Thyroid gland (tissue), 4 donors: ENCODE data around the gene ZNF608. TPM values are rescaled to one million over a fixed set of nuclear protein-coding genes. Genes with fewer than 3 reads are reported as not detected.

Experiments
- DNase-seq, 2 donors: peaks; one replicate each; pipeline ENCODE4 v3.0.0-alpha.2; 2019
- H3K27ac ChIP-seq, 3 donors: fragments of 200-600 bp; sonication (generic); 1 replicate in 2 of 3; 2 replicates in 1 of 3; pipeline ENCODE4 v1.5.1; 2016 to 2019; ENCODE audit warnings: mild to moderate bottlenecking in 1 of 3, moderate library complexity in 1 of 3
- H3K27me3 ChIP-seq: fragments of 200-600 bp; sonication (generic); one replicate; pipeline ENCODE4 v1.5.1; 2019
- H3K36me3 ChIP-seq, 2 donors: fragments of 200-600 bp; sonication (generic); one replicate each; pipeline ENCODE4 v1.5.1; 2016 to 2019
- H3K4me1 ChIP-seq, 2 donors: fragments of 200-600 bp; sonication (generic); one replicate each; pipeline ENCODE4 v1.5.1; 2017 to 2019
- H3K4me3 ChIP-seq, 3 donors: fragments of 200-600 bp; sonication (generic); replicated peaks in 1 of 3; 1 replicate in 2 of 3; 2 replicates in 1 of 3; pipeline ENCODE4 v1.5.1; 2016; ENCODE audit warnings: mild to moderate bottlenecking in 1 of 3
- H3K9me3 ChIP-seq: fragments of 200-600 bp; sonication (generic); one replicate; pipeline ENCODE4 v1.5.1; 2017
- CTCF ChIP-seq, 6 experiments: fragments of 200-600 bp in 3 of 6; fragments of 450-650 bp in 3 of 6; sonication (generic) in 3 of 6; IDR thresholded peaks; one replicate each; pipeline ENCODE4 v1.5.1; 2016 to 2019; ENCODE audit warnings: antibody characterized with exemption in 6 of 6, mild to moderate bottlenecking in 2 of 6, inconsistent platforms in 1 of 6, moderate library complexity in 1 of 6
- POLR2A ChIP-seq, 2 donors: fragments of 450-650 bp; IDR thresholded peaks; one replicate each; pipeline ENCODE4 v1.6.1; 2017; ENCODE audit warnings: antibody characterized with exemption in 2 of 2, mild to moderate bottlenecking in 2 of 2, moderate library complexity in 1 of 2
- WGBS, 2 donors: methylation state at CpG; one replicate each; pipeline ENCODE4 v1.1.5; 2017; 5-methylcytosine and 5-hydroxymethylcytosine counted together
- intact Hi-C: fragments of 100-400 bp; cut with DNase I; formaldehyde crosslinking; loops from one replicate; pipeline ENCODE4 v1.15.1; 2023
- total RNA-seq, 4 donors: library from RNA; depleted of rRNA; stranded (reverse); fragments of >200 nt; gene quantifications; one replicate each; pipeline ENCODE4 v1.2.3, GENCODE V29; 2016

ZNF608 gene
- total RNA-seq, 4 donors from 2014 or later, result 32.0 to 60.2 (median 36.8) TPM

DNA sequence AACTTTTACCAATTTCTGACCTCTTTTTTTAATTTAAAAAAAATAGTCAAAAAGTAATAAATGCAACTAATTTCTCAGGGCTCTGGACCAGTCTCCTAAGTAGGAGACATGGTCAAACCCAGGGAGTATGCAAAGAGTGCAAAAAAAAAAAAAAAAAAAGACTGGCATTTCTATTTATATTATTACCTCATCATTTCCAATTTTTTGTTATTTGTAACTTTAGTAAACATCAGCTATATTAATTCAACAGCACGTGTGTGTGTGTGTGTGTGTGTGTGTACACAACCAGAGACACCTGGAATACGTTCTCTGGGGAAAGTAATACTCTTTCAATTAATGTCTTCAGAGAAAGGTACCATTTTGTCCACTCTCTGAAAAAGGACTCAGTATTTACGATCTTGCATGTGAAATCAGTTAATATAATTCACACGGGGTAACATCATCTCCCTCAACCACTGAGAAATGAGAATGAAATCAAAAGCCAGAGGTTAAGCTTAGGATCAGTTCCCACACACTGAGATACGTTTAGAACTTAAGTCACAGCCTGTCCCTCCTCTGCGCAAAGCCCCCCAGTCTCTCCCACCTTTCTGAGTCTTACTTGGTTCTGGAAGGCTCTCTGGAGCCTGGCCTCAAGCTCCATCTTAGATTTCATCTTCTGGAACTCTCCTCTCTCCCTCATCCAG lies 21.9 kb downstream of the ZNF608 start:
- no peak for DNase-seq
- intact Hi-C loops, result no loop called here
- TF ChIP-seq CTCF (IDR thresholded peaks at IDR 0.05) (no peak), POLR2A (IDR thresholded peaks at IDR 0.05) (no peak)
- no peak overlapping the region for H3K4me3 ChIP-seq
- H3K27me3 ChIP-seq, result no peaks in the 10 kb centered on the region
- H3K27ac ChIP-seq, result no peak overlapping the region
- H3K9me3 ChIP-seq, result no peaks in the 10 kb centered on the region
- H3K36me3 ChIP-seq, result no peaks in the 10 kb centered on the region
- WGBS, 2 donors, result 94% methylated on average over 6 of the region's 6 CpGs
- H3K4me1 ChIP-seq, result peaks cover under 1 to 22% of the 10 kb centered on the region in 2 donors

- H3K27ac ChIP-seq, result no peak overlapping the region
- intact Hi-C loops, result no loop called here
- 89 to 92% methylated on average over 8 of the region's 8 CpGs for WGBS, 2 donors
- H3K4me1 ChIP-seq, result peaks cover 13 to 36% of the 10 kb centered on the region in 2 donors
- DNase-seq, result no peak
- H3K9me3 ChIP-seq, result no peaks in the 10 kb centered on the region
- TF ChIP-seq POLR2A (IDR thresholded peaks at IDR 0.05), result no peak
- TF ChIP-seq CTCF (IDR thresholded peaks at IDR 0.05), result no peak
- no peaks in the 10 kb centered on the region for H3K36me3 ChIP-seq
- no peaks in the 10 kb centered on the region for H3K27me3 ChIP-seq
- H3K4me3 ChIP-seq, result no peak overlapping the region
Observed at GRCh38 chr5:124721229-124721735, 25.2 kb downstream of the ZNF608 start.

DNA sequence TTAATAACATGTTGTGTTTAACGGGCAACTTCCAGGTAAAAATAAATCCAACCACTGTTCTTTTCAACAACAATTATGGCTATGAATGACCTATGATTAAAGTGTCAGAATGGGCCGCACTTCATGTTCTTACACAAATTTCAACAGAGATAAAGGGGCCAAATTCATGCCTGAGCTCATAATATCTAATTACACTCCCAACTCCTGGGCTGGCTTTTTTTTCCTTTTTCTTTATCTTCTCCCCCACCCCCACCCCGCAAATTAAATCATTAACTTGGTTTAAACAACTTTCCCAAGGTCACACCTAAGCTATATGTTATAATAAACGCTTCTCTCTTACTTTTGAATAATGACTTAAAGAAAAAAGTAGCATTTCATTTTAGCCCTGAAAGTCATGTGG lies 25.8 kb downstream of the ZNF608 start:
- Histone ChIP-seq H3K27me3 (no peaks in the 10 kb centered on the region), H3K9me3 (no peaks in the 10 kb centered on the region), H3K27ac (no peak overlapping the region), H3K36me3 (no peaks in the 10 kb centered on the region), H3K4me1 (peaks cover 13 to 29% of the 10 kb centered on the region in 2 donors), H3K4me3 (no peak overlapping the region)
- no peak for TF ChIP-seq CTCF (IDR thresholded peaks at IDR 0.05)
- intact Hi-C loops, result no loop called here
- 87 to 94% methylated on average over 4 of the region's 4 CpGs for WGBS, 2 donors
- DNase-seq, result no peak

GRCh38 chr5:124719113-124719967 lies 27.1 kb downstream of the ZNF608 start:
- no peaks in the 10 kb centered on the region for H3K27me3 ChIP-seq
- no peaks in the 10 kb centered on the region for H3K36me3 ChIP-seq
- 89 to 93% methylated on average over 4 of the region's 4 CpGs for WGBS, 2 donors
- H3K4me1 ChIP-seq, result peaks cover 21 to 23% of the 10 kb centered on the region in 2 donors
- no peak overlapping the region for H3K4me3 ChIP-seq
- TF ChIP-seq POLR2A (IDR thresholded peaks at IDR 0.05) (no peak), CTCF (IDR thresholded peaks at IDR 0.05) (no peak)
- no peak overlapping the region for H3K27ac ChIP-seq
- no peaks in the 10 kb centered on the region for H3K9me3 ChIP-seq
- DNase-seq, result no peak
- intact Hi-C loops, result no loop called here

DNA sequence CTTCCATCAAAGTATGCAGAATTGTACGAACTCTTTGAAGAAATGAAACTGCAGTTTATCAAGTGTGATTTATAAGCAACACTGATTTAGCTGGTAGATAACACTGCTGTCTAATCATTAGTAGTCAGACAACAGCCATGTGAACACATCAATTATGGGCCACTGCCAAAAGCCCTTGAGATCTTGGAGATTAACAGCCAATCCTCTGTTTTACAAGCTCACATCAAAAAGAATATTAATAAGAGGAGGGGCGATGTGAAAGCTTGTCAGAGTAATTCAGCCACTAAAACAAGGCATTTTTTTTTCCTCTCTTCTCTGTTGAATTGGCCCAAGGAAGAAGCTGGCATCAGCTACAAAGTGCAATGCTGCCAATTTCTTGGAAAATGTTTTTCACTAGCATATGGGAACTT lies 28.1 kb downstream of the ZNF608 start:
- peak in 1 of 2 donors; percentile 16 for DNase-seq
- H3K27ac ChIP-seq, result no peak overlapping the region
- 49 to 60% methylated on average over 2 of the region's 2 CpGs for WGBS, 2 donors
- no peaks in the 10 kb centered on the region for H3K9me3 ChIP-seq
- H3K4me3 ChIP-seq, result no peak overlapping the region
- H3K4me1 ChIP-seq, result peaks cover 23 to 28% of the 10 kb centered on the region in 2 donors
- H3K36me3 ChIP-seq, result no peaks in the 10 kb centered on the region
- intact Hi-C loops, result no loop called here
- H3K27me3 ChIP-seq, result no peaks in the 10 kb centered on the region
- TF ChIP-seq CTCF (IDR thresholded peaks at IDR 0.05), result no peak
- TF ChIP-seq POLR2A (IDR thresholded peaks at IDR 0.05), result no peak
